ENCODE measurements around the gene TFDP2.

DNA sequence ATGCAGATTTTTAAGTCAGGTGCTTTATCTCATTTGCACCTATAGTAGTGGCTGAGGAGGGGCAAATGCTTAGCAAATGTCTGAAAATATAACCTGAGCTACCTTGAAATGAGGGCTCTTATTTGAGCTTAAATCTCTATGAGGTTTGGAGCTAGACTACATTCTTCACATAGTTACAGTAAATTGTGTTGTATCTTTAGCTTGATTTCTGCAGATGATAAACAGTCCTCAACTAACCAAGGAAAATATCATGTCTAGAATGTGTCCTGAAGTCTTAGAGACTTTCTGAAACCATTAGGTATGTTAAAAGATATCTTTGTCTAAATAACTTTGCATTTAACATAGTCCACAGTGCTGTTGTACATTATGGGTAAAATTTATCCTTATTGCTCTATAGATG, 145.3 kb downstream of the TFDP2 start:
- TF ChIP-seq, protein P1, sequence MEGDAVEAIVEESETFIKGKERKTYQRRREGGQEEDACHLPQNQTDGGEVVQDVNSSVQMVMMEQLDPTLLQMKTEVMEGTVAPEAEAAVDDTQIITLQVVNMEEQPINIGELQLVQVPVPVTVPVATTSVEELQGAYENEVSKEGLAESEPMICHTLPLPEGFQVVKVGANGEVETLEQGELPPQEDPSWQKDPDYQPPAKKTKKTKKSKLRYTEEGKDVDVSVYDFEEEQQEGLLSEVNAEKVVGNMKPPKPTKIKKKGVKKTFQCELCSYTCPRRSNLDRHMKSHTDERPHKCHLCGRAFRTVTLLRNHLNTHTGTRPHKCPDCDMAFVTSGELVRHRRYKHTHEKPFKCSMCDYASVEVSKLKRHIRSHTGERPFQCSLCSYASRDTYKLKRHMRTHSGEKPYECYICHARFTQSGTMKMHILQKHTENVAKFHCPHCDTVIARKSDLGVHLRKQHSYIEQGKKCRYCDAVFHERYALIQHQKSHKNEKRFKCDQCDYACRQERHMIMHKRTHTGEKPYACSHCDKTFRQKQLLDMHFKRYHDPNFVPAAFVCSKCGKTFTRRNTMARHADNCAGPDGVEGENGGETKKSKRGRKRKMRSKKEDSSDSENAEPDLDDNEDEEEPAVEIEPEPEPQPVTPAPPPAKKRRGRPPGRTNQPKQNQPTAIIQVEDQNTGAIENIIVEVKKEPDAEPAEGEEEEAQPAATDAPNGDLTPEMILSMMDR (IDR thresholded peaks at IDR 0.05) = no peak
- TF ChIP-seq POLR2A (IDR thresholded peaks at IDR 0.05) = no peak
